Panc1 (cell line): ENCODE data around the gene FAM43A.

Experiments used
- CTCF ChIP-seq: fragments of 450-650 bp; IDR thresholded peaks from 2 replicates; pipeline ENCODE4 v1.5.1; 2017; ENCODE audit warnings: mild to moderate bottlenecking
- POLR2AphosphoS5 ChIP-seq: IDR thresholded peaks from 2 replicates; pipeline ENCODE4 v1.6.1; 2012; ENCODE audit warnings: mild to moderate bottlenecking, low read depth, low read length, moderate library complexity
- REST ChIP-seq, 2 experiments: IDR thresholded peaks; 2 replicates each; pipeline ENCODE4 v1.6.1; 2011 to 2012; ENCODE audit warnings: low read depth in 2 of 2, control low read depth in 1 of 2, low read length in 1 of 2, mild to moderate bottlenecking in 1 of 2, moderate library complexity in 1 of 2; ENCODE audit not compliant: insufficient read depth in 1 of 2
- SIN3A ChIP-seq: IDR thresholded peaks from 2 replicates; pipeline ENCODE4 v1.6.1; 2012; ENCODE audit warnings: low read depth, mild to moderate bottlenecking, low read length, moderate library complexity, borderline replicate concordance; ENCODE audit not compliant: insufficient read depth
- TCF7L2 ChIP-seq: IDR thresholded peaks from 2 replicates; pipeline ENCODE4 v1.6.1; 2011; ENCODE audit warnings: mild to moderate bottlenecking, low read depth, low read length, inconsistent platforms

- TF ChIP-seq CTCF (no peak), POLR2AphosphoS5 (no peak), REST (IDR thresholded peaks at IDR 0.05; ENCODE audit: insufficient read depth in 1 of 2, low read depth in 2 of 2, low read length in 1 of 2) (no peak), SIN3A (no peak), TCF7L2 (no peak)
Measured at GRCh38 chr3:194658477-194659242, 27.0 kb upstream of the FAM43A start.
